Measurements from ENCODE around the gene ART3. TPM values are rescaled to one million over a fixed set of nuclear protein-coding genes. Genes with fewer than 3 reads are reported as not detected.

Gene ART3
- total and polyA plus RNA-seq, 9 of the 15 experiments (the other 6 are each of a cell fraction or from before 2014, with no cell fraction given), result 0.69 to 1.4 (median 1.1) TPM; not detected in 1

DNA sequence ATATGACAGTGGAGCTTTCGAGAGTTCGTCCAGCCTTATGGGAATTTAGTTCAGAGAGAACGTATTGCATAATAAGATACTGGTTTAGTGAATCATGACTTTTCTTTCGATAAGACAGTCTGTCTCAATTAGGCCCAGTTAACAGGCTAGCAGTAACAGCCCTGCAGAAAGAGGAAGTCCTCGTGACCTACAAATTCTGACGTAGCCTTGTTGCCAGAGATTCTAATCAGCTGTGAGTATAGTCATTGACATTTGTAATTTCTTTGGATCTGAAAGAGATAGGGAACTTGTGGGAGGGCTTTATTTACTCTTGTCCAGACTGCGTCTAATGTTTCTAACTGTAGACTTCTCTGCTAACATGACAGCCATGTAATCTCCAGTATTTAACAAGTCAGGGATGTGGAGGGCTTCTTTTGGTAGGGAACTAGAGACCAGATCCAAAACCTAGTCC lies 15.8 kb downstream of the ART3 start (continued):
- TF ChIP-seq, protein P1, sequence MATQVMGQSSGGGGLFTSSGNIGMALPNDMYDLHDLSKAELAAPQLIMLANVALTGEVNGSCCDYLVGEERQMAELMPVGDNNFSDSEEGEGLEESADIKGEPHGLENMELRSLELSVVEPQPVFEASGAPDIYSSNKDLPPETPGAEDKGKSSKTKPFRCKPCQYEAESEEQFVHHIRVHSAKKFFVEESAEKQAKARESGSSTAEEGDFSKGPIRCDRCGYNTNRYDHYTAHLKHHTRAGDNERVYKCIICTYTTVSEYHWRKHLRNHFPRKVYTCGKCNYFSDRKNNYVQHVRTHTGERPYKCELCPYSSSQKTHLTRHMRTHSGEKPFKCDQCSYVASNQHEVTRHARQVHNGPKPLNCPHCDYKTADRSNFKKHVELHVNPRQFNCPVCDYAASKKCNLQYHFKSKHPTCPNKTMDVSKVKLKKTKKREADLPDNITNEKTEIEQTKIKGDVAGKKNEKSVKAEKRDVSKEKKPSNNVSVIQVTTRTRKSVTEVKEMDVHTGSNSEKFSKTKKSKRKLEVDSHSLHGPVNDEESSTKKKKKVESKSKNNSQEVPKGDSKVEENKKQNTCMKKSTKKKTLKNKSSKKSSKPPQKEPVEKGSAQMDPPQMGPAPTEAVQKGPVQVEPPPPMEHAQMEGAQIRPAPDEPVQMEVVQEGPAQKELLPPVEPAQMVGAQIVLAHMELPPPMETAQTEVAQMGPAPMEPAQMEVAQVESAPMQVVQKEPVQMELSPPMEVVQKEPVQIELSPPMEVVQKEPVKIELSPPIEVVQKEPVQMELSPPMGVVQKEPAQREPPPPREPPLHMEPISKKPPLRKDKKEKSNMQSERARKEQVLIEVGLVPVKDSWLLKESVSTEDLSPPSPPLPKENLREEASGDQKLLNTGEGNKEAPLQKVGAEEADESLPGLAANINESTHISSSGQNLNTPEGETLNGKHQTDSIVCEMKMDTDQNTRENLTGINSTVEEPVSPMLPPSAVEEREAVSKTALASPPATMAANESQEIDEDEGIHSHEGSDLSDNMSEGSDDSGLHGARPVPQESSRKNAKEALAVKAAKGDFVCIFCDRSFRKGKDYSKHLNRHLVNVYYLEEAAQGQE (IDR thresholded peaks at IDR 0.05; ENCODE audit: borderline replicate concordance), result no peak
- TF ChIP-seq, protein P1 (CRISPR knock-in tag; IDR thresholded peaks at IDR 0.05; ENCODE audit: low read depth), result no peak
- TF ChIP-seq SP2 (IDR thresholded peaks at IDR 0.05; ENCODE audit: extremely low read depth, low read depth, low read length, poor library complexity, severe bottlenecking), result no peak
- TF ChIP-seq GABPB2 (CRISPR knock-in tag; conservative IDR thresholded peaks at IDR 0.05), result no peak
- no peak for TF ChIP-seq EWSR1 (IDR thresholded peaks at IDR 0.05; ENCODE audit: borderline replicate concordance, low read depth, partially characterized antibody)
- no peak for TF ChIP-seq NCOA6 (IDR thresholded peaks at IDR 0.05)
- TF ChIP-seq CHD4 (IDR thresholded peaks at IDR 0.05; ENCODE audit: insufficient read depth, insufficient replicate concordance, low read depth, low read length, poor library complexity, severe bottlenecking), result no peak
- no peak for TF ChIP-seq ZNF436 (CRISPR knock-in tag; IDR thresholded peaks at IDR 0.05)
- 0 out of 2 replicates have a peak, but pooled peaks have one; percentile 46 for TF ChIP-seq MTA3 (IDR thresholded peaks at IDR 0.05; ENCODE audit: borderline replicate concordance)
- TF ChIP-seq SAP30 (IDR thresholded peaks at IDR 0.05; ENCODE audit: borderline replicate concordance, insufficient read depth, low read depth, low read length, poor library complexity, severe bottlenecking), result no peak
- TF ChIP-seq ESRRA (IDR thresholded peaks at IDR 0.05; ENCODE audit: borderline replicate concordance, low read depth), result peak; percentile 69
- TF ChIP-seq, protein P2, sequence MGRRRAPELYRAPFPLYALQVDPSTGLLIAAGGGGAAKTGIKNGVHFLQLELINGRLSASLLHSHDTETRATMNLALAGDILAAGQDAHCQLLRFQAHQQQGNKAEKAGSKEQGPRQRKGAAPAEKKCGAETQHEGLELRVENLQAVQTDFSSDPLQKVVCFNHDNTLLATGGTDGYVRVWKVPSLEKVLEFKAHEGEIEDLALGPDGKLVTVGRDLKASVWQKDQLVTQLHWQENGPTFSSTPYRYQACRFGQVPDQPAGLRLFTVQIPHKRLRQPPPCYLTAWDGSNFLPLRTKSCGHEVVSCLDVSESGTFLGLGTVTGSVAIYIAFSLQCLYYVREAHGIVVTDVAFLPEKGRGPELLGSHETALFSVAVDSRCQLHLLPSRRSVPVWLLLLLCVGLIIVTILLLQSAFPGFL (CRISPR knock-in tag; IDR thresholded peaks at IDR 0.05), result no peak
- TF ChIP-seq ZFP1 (CRISPR knock-in tag; IDR thresholded peaks at IDR 0.05), result no peak
- no peak for TF ChIP-seq RHOXF2B (CRISPR knock-in tag; conservative IDR thresholded peaks at IDR 0.05)
- no peak for TF ChIP-seq SNIP1 (IDR thresholded peaks at IDR 0.05; ENCODE audit: low read depth)
- no peak for TF ChIP-seq BCOR (IDR thresholded peaks at IDR 0.05)
- TF ChIP-seq, protein P3, sequence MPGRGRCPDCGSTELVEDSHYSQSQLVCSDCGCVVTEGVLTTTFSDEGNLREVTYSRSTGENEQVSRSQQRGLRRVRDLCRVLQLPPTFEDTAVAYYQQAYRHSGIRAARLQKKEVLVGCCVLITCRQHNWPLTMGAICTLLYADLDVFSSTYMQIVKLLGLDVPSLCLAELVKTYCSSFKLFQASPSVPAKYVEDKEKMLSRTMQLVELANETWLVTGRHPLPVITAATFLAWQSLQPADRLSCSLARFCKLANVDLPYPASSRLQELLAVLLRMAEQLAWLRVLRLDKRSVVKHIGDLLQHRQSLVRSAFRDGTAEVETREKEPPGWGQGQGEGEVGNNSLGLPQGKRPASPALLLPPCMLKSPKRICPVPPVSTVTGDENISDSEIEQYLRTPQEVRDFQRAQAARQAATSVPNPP (IDR thresholded peaks at IDR 0.05; ENCODE audit: borderline replicate concordance, insufficient read depth, insufficient read length), result no peak
- TF ChIP-seq ZNF57 (CRISPR knock-in tag; IDR thresholded peaks at IDR 0.05), result no peak
- TF ChIP-seq XRCC3 (IDR thresholded peaks at IDR 0.05), result no peak
- peak; percentile 28 for TF ChIP-seq TAF9B (IDR thresholded peaks at IDR 0.05; ENCODE audit: partially characterized antibody)
